Ovary (tissue), 9 donors: ENCODE results near the gene NCDN. TPM values are rescaled to one million over a fixed set of nuclear protein-coding genes. Genes with fewer than 3 reads are reported as not detected.

Experiments used
- DNase-seq, 5 donors: peaks; one replicate each; pipeline ENCODE4 v3.0.0-alpha.2; 2019 to 2020
- H3K27ac ChIP-seq, 2 donors: fragments of 200-600 bp; one replicate each; pipeline versions ENCODE4 v1.5.1 to v1.8.0; 2019 to 2022
- H3K27me3 ChIP-seq: fragments of 200-600 bp; one replicate; pipeline ENCODE4 v1.8.0; 2022
- H3K36me3 ChIP-seq: fragments of 200-600 bp; sonication (generic); one replicate; pipeline ENCODE4 v1.5.1; 2019
- H3K4me1 ChIP-seq: one replicate; pipeline ENCODE4 v1.8.1; 2013; ENCODE audit warnings: mild to moderate bottlenecking, moderate library complexity; ENCODE audit not compliant: insufficient read depth
- H3K4me3 ChIP-seq: fragments of 200-600 bp; sonication (generic); one replicate; pipeline ENCODE4 v1.5.1; 2017
- H3K9me3 ChIP-seq, 2 donors: fragments of 200-600 bp in 1 of 2; sonication (generic) in 1 of 2; one replicate each; pipeline versions ENCODE4 v1.5.1 to v1.8.1; 2013 to 2019; ENCODE audit warnings: mild to moderate bottlenecking in 1 of 2, moderate library complexity in 1 of 2
- EP300 ChIP-seq: sonication (generic); formaldehyde crosslinking; IDR thresholded peaks from one replicate; pipeline ENCODE4 v1.6.1; 2017; ENCODE audit warnings: antibody characterized with exemption
- POLR2A ChIP-seq: fragments of 450-650 bp; IDR thresholded peaks from one replicate; pipeline ENCODE4 v1.6.1; 2017; ENCODE audit warnings: antibody characterized with exemption, mild to moderate bottlenecking, moderate library complexity
- WGBS, 3 donors: extraction: QIAGEN DNeasy Blood & Tissue Kit in 1 of 3; methylation state at CpG; one replicate each; pipeline versions ENCODE4 v1.1.5 to v1.1.7; 2013 to 2017; 5-methylcytosine and 5-hydroxymethylcytosine counted together
- intact Hi-C, 4 donors: fragments of 100-400 bp; cut with DNase I; formaldehyde crosslinking; loops; one replicate each; pipeline versions ENCODE4 v1.11.0 to v1.15.1; 2022 to 2023
- polyA plus RNA-seq, 2 donors: library from polyadenylated mRNA; stranded (reverse); fragments of 200-250 nt in 1 of 2; fragments of 350-450 nt in 1 of 2; fragmentation: Illumina TruSeq in 1 of 2; extraction: RNeasy Lipid Tissue Mini Kit (QIAGEN cat#74804) in 1 of 2; gene quantifications; one replicate each; pipeline ENCODE4 v1.2.3, GENCODE V29; 2013 to 2014
- total RNA-seq, 7 donors: library from RNA; depleted of rRNA in 2 of 7; stranded (reverse); fragments of >200 nt in 2 of 7; fragmentation: NEBNext Ultra II Directional in 3 of 7; extraction: Animal tissue kit (Norgen Biotek cat#: 25700) in 3 of 7; gene quantifications; one replicate each; pipeline versions ENCODE4 v1.1.0 to v1.2.4, GENCODE V29; 2016 to 2023
- TF ChIP-seq, protein P1 (sequence below), 3 donors: fragments of 450-650 bp in 2 of 3; fragments of 200-600 bp in 1 of 3; IDR thresholded peaks; one replicate each; pipeline versions ENCODE4 v1.5.1 to v1.8.0; 2016 to 2022; ENCODE audit warnings: antibody characterized with exemption in 3 of 3, mild to moderate bottlenecking in 1 of 3
- donor health status: DM: no; HTN: no; CAD: no; lungs with moderate emphysema.
- donor health status: DM: no; HTN: no; CAD: no.
- donor health status: Bipolar disorder and iron deficiency.
- donor health status: DM: yes; HTN: yes; CAD: no.
- donor health status: DM: no; HTN: no; CAD: no.
- donor health status: DM: yes; HTN: yes; CAD: no.

NCDN gene
- total and polyA plus RNA-seq, 9 donors: 5.9 to 36.2 (median 22.9) TPM

DNA sequence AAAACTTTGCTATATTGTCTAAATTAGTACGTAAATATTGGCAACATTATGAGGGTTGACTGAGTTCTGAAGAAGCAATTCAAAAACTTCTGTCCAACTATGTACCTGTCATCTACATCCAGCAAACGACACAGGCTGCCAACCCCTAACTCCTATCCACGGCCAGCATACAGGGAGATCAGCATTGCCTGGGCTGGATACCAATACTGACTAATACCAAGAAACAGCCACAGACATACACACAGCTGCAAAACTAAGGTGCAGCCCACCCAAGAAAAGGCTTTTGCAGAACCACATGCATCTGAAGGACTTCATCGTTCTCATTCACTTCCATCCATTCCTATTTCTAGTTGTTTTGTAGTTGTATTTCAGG, 2.4 kb upstream of the NCDN start:
- Histone ChIP-seq H3K27ac (no peak overlapping the region), H3K36me3 (no peaks in the 10 kb centered on the region), H3K27me3 (no peaks in the 10 kb centered on the region), H3K9me3 (no peaks in the 10 kb centered on the region), H3K4me3 (no peak overlapping the region), H3K4me1 (peaks cover 2% of the 10 kb centered on the region)
- no peak for DNase-seq
- no peak for TF ChIP-seq EP300
- TF ChIP-seq, protein P1, sequence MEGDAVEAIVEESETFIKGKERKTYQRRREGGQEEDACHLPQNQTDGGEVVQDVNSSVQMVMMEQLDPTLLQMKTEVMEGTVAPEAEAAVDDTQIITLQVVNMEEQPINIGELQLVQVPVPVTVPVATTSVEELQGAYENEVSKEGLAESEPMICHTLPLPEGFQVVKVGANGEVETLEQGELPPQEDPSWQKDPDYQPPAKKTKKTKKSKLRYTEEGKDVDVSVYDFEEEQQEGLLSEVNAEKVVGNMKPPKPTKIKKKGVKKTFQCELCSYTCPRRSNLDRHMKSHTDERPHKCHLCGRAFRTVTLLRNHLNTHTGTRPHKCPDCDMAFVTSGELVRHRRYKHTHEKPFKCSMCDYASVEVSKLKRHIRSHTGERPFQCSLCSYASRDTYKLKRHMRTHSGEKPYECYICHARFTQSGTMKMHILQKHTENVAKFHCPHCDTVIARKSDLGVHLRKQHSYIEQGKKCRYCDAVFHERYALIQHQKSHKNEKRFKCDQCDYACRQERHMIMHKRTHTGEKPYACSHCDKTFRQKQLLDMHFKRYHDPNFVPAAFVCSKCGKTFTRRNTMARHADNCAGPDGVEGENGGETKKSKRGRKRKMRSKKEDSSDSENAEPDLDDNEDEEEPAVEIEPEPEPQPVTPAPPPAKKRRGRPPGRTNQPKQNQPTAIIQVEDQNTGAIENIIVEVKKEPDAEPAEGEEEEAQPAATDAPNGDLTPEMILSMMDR (IDR thresholded peaks at IDR 0.05): no peak
- no peak for TF ChIP-seq POLR2A
- intact Hi-C loops: no loop called here
- WGBS, 3 donors: 57% methylated on average over 4 of the region's 4 CpGs

DNA sequence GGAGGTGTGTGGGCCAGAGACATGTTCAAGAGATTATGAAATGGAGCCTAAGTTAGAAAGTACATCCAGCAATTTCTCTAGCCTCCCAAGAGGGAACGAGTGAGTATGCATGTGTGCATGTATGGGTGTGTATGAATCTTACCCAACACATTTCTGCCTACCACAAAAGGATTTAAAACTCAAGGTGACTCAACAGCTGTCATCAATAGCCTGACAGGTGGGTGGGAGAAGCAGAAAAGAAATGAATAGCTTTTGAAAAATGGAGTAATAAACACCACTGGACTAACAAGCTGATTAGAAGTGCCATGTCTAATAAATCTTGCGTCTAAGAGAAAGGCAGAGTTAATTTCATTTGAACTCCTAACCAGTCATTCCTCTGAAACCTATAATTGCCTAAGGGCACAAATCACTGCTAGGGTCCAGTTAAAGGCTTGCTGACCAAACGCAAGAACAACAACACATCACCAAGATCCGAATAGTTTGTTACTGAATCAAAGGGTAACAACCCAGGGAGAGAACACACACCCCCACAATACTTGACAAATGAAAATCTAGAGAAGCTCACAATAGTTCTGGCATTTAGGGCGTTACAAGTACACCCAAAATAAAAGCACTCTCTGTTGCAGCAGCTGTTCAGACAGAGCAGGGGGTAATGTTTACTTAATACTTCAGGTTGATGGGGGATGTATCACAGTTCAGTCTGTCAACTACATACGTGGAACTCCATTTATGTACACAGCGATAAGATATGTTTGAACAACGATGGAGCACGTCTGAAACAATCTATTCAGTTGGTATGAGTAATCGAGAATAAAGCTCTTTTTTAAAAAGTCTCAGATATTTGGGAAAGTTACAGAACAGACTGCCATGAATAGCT, 1.8 kb upstream of the NCDN start:
- Histone ChIP-seq H3K4me3 (peak overlapping the region; percentile 98), H3K36me3 (no peaks in the 10 kb centered on the region), H3K9me3 (no peaks in the 10 kb centered on the region), H3K4me1 (peaks cover 5% of the 10 kb centered on the region), H3K27ac (no peak overlapping the region), H3K27me3 (no peaks in the 10 kb centered on the region)
- no peak for DNase-seq
- 10 to 25% (median 16%) methylated on average over 10 of the region's 10 CpGs for WGBS, 3 donors
- intact Hi-C loops: no loop called here
- TF ChIP-seq EP300 (no peak), POLR2A (no peak)
- TF ChIP-seq, protein P1 (IDR thresholded peaks at IDR 0.05): no peak

DNA sequence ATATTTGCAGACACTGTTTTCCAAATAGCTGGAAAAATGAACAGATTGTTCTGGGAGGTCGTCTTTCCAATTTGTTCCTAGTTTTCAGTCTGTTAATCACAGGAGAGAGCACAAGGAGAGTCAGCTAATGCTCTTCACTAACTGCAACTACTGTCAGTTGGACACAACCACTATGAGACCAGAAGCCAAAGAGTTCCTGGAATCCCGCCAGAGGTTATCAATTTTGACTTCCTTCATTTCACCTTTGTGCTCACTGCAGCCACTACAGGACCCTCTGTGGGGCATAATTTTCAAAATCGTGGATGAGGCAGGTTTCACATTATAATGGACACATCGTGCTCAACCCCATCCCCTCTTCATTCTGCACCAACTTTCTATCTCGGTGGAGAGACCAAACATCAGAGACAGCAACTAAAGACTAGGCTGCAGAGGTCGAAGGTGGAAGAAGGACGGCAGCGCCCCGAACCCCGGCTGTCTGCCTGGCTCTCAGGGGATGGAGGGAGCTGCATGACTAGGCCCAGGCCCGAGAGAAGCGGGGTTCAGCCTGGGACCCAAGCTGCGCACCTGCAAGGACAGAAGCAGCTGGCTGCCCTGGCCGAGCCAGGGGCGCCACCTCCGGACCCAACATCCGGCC, 998 bp upstream of the NCDN start:
- WGBS, 3 donors: 0 to 2% (median 1%) methylated on average over 17 of the region's 17 CpGs
- TF ChIP-seq EP300: no peak
- TF ChIP-seq POLR2A: no peak
- TF ChIP-seq, protein P1 (IDR thresholded peaks at IDR 0.05): no peak
- no peak for DNase-seq
- H3K36me3 ChIP-seq: no peaks in the 10 kb centered on the region
- no peaks in the 10 kb centered on the region for H3K9me3 ChIP-seq
- peaks cover 6% of the 10 kb centered on the region for H3K4me1 ChIP-seq
- H3K27me3 ChIP-seq: no peaks in the 10 kb centered on the region
- H3K27ac ChIP-seq: peak overlapping the region; percentile 93 to 95
- H3K4me3 ChIP-seq: peak overlapping the region; percentile 98
- intact Hi-C loops: no loop called here

DNA sequence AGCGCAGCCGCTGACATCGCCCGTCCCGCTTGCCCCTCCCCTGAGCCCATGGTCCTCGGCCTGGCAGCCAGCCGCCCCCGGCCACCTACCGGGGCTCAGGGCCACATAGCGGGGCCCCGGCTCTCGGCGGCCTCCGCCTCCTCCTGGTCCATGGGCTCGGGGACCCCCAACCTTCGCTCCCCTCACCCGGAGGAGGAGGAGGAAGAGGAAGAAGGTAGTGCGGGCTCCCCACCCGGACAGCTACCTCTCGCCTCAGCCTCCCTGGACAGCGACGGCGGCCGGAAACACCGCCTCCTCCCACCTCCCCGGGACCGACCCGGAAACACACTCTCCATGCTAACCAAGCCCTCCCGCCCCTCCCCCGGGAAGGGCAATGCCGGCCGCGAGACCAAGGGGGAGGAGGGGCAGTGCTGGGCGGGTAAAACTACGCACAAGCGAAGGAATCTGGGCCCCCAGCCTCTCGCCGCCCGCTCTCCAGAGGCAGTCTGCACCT, 435 bp upstream of the NCDN start, which contains the start of gene KIAA0319L:
TSS of gene KIAA0319L (minus strand) at position 286 of the 493 bp plus-strand sequence. CDS start 2,912 bp downstream, outside the sequence.
- peaks cover 6% of the 10 kb centered on the region for H3K4me1 ChIP-seq
- intact Hi-C loops: no loop called here
- TF ChIP-seq POLR2A (peak; percentile 76), EP300 (no peak)
- TF ChIP-seq, protein P1 (IDR thresholded peaks at IDR 0.05): peak in 1 of 3 donors; percentile 8

More for the DNA sequence above, 435 bp upstream of the NCDN start, which contains the start of gene KIAA0319L:
- Histone ChIP-seq H3K27ac (peak within 1 kb of the TSS; percentile 93 to 95), H3K9me3 (no peaks in the 10 kb centered on the region), H3K36me3 (no peaks in the 10 kb centered on the region), H3K27me3 (no peaks in the 10 kb centered on the region), H3K4me3 (peak within 1 kb of the TSS; percentile 98)
- DNase-seq: peak in 4 of 5 donors; percentile 87 to 92 (median 88)
- 0 to 3% (median 1%) methylated on average over 29 to 39 of the region's 39 CpGs for WGBS, 3 donors
